Measurements from ENCODE around the gene TTC9C. TPM values are rescaled to one million over a fixed set of nuclear protein-coding genes. Genes with fewer than 3 reads are reported as not detected.

Gene TTC9C
- total RNA-seq, 2 experiments from 2014 or later = 40.8 to 54.1 TPM

DNA sequence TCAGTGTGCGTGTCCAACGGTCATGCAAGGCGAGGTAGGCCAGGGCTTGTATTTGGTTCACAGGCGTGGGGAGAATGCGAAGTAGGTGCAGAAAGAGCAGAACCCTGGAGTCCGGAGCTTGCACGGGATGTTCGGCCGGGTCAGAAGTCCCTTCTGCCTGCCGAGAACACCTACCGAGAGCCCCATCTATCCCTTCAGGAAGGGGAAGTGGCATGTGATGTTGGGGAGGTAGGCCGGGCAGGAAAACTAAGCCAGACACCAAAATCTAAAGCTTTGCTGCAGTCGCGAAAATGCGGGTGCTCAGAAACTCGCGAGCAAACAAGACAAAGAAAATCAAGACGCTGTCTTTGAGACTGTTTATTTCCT lies 42.5 kb downstream of the TTC9C start:
- peak overlapping the region; percentile 85 for H3K4me3 Mint-ChIP-seq
- DNase-seq = peak; percentile 43
- H3K27me3 Mint-ChIP-seq = no peaks in the 10 kb centered on the region
- H3K36me3 Mint-ChIP-seq (ENCODE audit: low read depth) = peaks cover 18% of the 10 kb centered on the region
- CTCF ChIA-PET = interaction anchor here (0.8 to 10.7 kb wide), 5 partner anchors 8 to 112 kb away, joined by 3 to 75 read pairs (median 4); partner anchors contain the start of genes TMEM179B and ZBTB3
- no peak for ATAC-seq
- H3K4me1 Mint-ChIP-seq = peaks cover 26% of the 10 kb centered on the region
- H3K9me3 Mint-ChIP-seq (ENCODE audit: low read depth) = no peaks in the 10 kb centered on the region
- peak overlapping the region; percentile 89 for H3K27ac Mint-ChIP-seq
- intact Hi-C loops (cut with DNase I, micrococcal nuclease) = loop anchor here (1.0 to 2.0 kb wide), 14 partner anchors 9 to 179 kb away; partner anchors contain the start of genes POLR2G (in 2 of the 2), TMEM179B (in 2 of the 2), ZBTB3 (in 2 of the 2) and HNRNPUL2 (in 1 of the 2)
- POLR2A ChIA-PET = interaction anchor here (0.6 to 3.1 kb wide), 8 partner anchors 9 to 111 kb away, joined by 3 to 19 read pairs (median 5); partner anchors contain the start of genes C11orf98, CSKMT, HNRNPUL2 and POLR2G

DNA sequence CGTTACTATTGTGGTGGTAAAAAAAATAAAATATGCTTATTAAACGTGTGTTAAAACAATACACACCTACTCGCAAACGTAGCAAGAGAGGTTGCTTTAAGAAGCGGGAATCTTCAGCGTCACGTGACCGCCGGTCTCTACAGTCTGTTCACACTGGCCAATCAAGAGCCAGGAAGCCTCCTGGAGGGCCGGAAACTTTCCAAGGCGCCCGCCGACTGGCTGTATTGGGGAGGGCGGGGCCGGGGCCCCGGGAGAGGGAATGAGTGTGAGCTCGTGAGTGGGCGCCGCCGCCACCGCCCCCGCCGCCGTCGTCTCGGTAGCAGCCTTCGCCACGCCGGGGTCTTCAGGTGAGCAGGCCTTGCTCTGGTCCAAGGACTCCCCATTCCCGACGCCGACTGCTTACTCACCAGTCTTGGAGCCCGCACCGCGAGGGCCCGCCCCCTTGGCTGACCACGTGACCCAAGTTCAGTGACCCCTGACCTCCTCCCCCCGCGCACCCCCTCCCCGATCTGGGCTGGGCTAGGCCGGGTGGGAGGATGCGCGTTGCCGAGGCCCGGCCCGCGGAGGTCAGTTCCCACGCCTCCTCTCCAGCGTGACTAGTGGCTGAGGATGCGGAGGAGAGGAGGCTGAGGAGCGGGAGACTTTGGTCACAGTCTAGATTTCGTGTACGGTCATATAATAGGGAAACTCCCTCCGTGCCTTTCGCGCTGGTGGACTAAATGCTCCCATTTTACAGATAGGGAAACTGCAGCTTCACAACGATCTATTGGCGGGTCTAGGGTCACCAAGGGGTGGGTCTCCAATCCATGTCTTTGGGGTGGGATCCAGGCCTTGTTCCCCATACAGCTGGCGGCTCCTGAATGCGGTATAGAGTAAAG lies 43.1 kb downstream of the TTC9C start, which contains the start of gene TAF6L:
Gene TAF6L, plus strand, starts transcription at position 253 of the 878 bp plus-strand sequence. CDS start 4,388 bp downstream, outside the sequence.
- no peaks in the 10 kb centered on the region for H3K9me3 Mint-ChIP-seq (ENCODE audit: low read depth)
- no peaks in the 10 kb centered on the region for H3K27me3 Mint-ChIP-seq
- ATAC-seq (peak; percentile 87), DNase-seq (peak; percentile 98)
- peaks cover 26% of the 10 kb centered on the region for H3K4me1 Mint-ChIP-seq
- POLR2A ChIA-PET = interaction anchor here (0.6 to 3.1 kb wide), 9 partner anchors 10 to 110 kb away, joined by 3 to 19 read pairs (median 5); partner anchors contain the start of genes C11orf98, CSKMT, HNRNPUL2 and POLR2G
- peak within 1 kb of the TSS; percentile 85 for H3K4me3 Mint-ChIP-seq
- CTCF ChIA-PET = interaction anchor here (0.7 to 10.7 kb wide), 9 partner anchors 8 to 197 kb away, joined by 3 to 75 read pairs (median 4); partner anchors contain the start of genes TMEM179B and ZBTB3
- peak within 1 kb of the TSS; percentile 89 for H3K27ac Mint-ChIP-seq
- peaks cover 19% of the 10 kb centered on the region for H3K36me3 Mint-ChIP-seq (ENCODE audit: low read depth)
- intact Hi-C loops (cut with DNase I, micrococcal nuclease) = loop anchor here (1.0 to 2.0 kb wide), 14 partner anchors 10 to 180 kb away; partner anchors contain the start of genes POLR2G (in 2 of the 2), TMEM179B (in 2 of the 2), ZBTB3 (in 2 of the 2) and HNRNPUL2 (in 1 of the 2)

DNA sequence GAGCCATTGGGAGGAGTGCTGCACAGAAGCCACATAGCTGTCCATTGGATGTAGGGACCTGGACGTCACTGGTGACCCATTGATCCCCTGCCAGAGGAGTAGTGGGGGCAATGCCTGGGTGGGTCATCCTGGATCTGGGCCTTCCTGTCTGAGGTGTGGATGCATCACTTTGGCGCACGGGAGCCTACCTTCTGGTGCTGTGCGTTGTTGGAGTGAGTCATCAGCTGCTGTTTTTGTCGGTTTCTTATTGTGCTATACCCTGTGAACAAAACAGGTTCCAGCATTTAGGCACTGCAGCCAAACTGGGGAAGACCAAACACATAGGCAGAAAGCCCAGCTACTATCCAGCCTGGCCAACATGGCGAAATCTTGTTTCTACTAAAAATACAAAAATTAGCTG lies 46.1 kb downstream of the TTC9C start:
- no peaks in the 10 kb centered on the region for H3K27me3 Mint-ChIP-seq
- H3K36me3 Mint-ChIP-seq (ENCODE audit: low read depth) = peaks cover 31% of the 10 kb centered on the region
- no peak overlapping the region for H3K27ac Mint-ChIP-seq
- DNase-seq (no peak), ATAC-seq (no peak)
- no peak overlapping the region for H3K4me3 Mint-ChIP-seq
- H3K9me3 Mint-ChIP-seq (ENCODE audit: low read depth) = no peaks in the 10 kb centered on the region
- intact Hi-C loops (cut with DNase I, micrococcal nuclease) = no loop called here
- ChIA-PET CTCF (interaction anchor here (0.7 to 10.7 kb wide), 4 partner anchors 9 to 231 kb away, joined by 3 to 75 read pairs (median 4); partner anchors contain the start of genes POLR2G and TMEM179B), POLR2A (interaction anchor here (1.4 to 1.7 kb wide), 2 partner anchors 21 to 67 kb away, joined by 4 to 9 read pairs; partner anchors contain the start of gene ZBTB3)
- peaks cover 39% of the 10 kb centered on the region for H3K4me1 Mint-ChIP-seq

DNA sequence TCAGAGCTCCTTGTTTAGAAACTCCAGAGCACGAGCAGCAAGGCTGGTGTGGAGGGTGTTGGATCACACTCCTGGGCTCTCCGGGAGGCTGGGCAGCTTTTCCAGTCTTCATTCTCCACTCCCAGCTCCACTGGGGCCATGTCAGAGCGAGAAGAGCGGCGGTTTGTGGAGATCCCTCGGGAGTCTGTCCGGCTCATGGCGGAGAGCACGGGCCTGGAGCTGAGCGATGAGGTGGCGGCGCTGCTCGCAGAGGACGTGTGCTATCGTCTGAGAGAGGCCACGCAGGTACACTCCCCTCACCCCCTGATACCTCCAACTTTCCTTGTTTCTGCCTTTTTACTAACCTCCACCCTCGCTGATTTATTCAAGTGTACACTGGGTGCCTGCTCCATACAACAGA lies 47.4 kb downstream of the TTC9C start:
- DNase-seq (no peak), ATAC-seq (no peak)
- POLR2A ChIA-PET = interaction anchor here (1.7 kb wide), 1 partner anchor 65 kb away, joined by 9 read pairs; no protein-coding TSS in a partner anchor
- no peak overlapping the region for H3K4me3 Mint-ChIP-seq
- intact Hi-C loops (cut with DNase I, micrococcal nuclease) = no loop called here
- CTCF ChIA-PET = interaction anchor here (0.8 to 10.7 kb wide), 3 partner anchors 8 to 25 kb away, joined by 3 to 75 read pairs (median 3); partner anchors contain the start of gene TMEM179B
- H3K27me3 Mint-ChIP-seq = no peaks in the 10 kb centered on the region
- H3K36me3 Mint-ChIP-seq (ENCODE audit: low read depth) = peaks cover 26% of the 10 kb centered on the region
- H3K4me1 Mint-ChIP-seq = peaks cover 28% of the 10 kb centered on the region
- no peaks in the 10 kb centered on the region for H3K9me3 Mint-ChIP-seq (ENCODE audit: low read depth)
- peak overlapping the region; percentile 24 for H3K27ac Mint-ChIP-seq

DNA sequence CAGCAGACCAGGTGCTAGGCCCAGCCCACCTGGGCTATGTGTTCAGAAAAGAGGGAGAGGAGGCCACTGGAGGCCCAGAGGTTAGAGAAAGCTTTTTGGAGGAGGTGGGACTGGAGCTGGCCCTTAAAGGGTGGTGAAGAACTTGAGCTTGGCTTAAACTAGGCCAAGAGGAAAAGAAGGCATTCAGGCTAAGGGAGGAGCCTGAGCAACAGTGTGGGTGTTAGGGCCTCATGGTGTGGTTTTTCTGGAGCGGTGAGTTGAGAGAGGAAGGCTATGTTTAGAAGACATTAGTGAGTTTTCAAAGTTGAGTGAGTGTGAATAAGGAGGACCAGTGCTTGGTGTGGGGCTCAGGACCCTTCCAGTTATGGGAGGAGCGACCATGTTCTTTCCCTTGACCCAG lies 49.1 kb downstream of the TTC9C start:
- intact Hi-C loops (cut with DNase I, micrococcal nuclease) = no loop called here
- H3K27me3 Mint-ChIP-seq = no peaks in the 10 kb centered on the region
- H3K27ac Mint-ChIP-seq = peak overlapping the region; percentile 75
- H3K4me1 Mint-ChIP-seq = peaks cover 21% of the 10 kb centered on the region
- H3K36me3 Mint-ChIP-seq (ENCODE audit: low read depth) = peaks cover 26% of the 10 kb centered on the region
- CTCF ChIA-PET = interaction anchor here (10.7 kb wide), 1 partner anchor 10 kb away, joined by 75 read pairs; the partner anchor contains the start of gene TMEM179B
- DNase-seq (peak; percentile 26), ATAC-seq (peak; percentile 76)
- H3K4me3 Mint-ChIP-seq = no peak overlapping the region
- H3K9me3 Mint-ChIP-seq (ENCODE audit: low read depth) = no peaks in the 10 kb centered on the region
- POLR2A ChIA-PET = no interaction called here

DNA sequence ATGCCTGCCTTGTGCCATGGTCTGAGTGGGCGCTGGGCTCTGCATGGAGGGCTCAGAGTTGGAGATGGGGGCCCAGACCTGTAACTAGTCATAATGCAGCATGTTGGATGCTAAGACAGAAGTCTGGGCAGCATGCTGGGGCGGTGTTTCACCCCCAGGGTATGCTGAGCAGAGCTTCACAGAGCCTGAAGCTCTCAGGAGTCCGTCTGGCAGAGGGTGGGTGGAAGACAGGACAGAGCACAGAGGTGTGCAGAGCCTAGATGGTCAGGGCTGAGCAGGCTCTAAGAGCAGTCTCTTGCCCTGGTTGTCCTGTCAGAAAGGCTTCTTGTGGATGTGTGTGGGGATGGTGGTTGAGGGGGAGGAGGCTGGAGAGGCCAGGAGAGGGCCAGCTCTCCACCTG lies 50.2 kb downstream of the TTC9C start:
- Mint-ChIP-seq H3K4me1 (peaks cover 21% of the 10 kb centered on the region), H3K9me3 (ENCODE audit: low read depth) (no peaks in the 10 kb centered on the region), H3K27me3 (no peaks in the 10 kb centered on the region), H3K27ac (peak overlapping the region; percentile 15), H3K36me3 (ENCODE audit: low read depth) (peaks cover 28% of the 10 kb centered on the region), H3K4me3 (no peak overlapping the region)
- POLR2A ChIA-PET = no interaction called here
- CTCF ChIA-PET = interaction anchor here (1.1 kb wide), 1 partner anchor 99 kb away, joined by 3 read pairs; no protein-coding TSS in a partner anchor
- DNase-seq (no peak), ATAC-seq (no peak)
- intact Hi-C loops (cut with DNase I, micrococcal nuclease) = no loop called here

DNA sequence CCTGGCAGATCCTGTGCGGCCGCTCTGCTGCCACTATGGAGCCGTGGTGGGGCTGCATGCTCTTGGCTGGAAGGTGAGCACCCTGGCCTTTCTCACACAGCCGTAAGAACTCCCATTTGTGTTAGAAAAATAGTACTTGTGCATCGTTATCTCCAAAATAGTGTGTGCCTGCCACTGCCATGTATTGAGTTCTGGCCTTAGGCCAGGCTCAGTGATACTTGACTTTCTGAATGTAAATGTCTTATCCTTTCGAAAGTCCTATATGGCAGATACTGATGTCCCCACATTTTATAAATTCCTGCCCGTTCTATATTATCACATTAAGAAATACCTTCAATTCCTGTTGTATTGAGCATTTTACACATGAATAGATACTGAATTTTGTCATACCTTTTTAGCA lies 54.5 kb downstream of the TTC9C start:
- ChIA-PET CTCF (interaction anchor here (1.0 kb wide), 1 partner anchor 8 kb away, joined by 3 read pairs; no protein-coding TSS in a partner anchor), POLR2A (no interaction called here)
- intact Hi-C loops (cut with DNase I, micrococcal nuclease) = no loop called here
- H3K27me3 Mint-ChIP-seq = no peaks in the 10 kb centered on the region
- no peak overlapping the region for H3K4me3 Mint-ChIP-seq
- H3K9me3 Mint-ChIP-seq (ENCODE audit: low read depth) = no peaks in the 10 kb centered on the region
- DNase-seq (no peak), ATAC-seq (no peak)
- H3K4me1 Mint-ChIP-seq = peaks cover 17% of the 10 kb centered on the region
- no peak overlapping the region for H3K27ac Mint-ChIP-seq
- peaks cover 17% of the 10 kb centered on the region for H3K36me3 Mint-ChIP-seq (ENCODE audit: low read depth)

DNA sequence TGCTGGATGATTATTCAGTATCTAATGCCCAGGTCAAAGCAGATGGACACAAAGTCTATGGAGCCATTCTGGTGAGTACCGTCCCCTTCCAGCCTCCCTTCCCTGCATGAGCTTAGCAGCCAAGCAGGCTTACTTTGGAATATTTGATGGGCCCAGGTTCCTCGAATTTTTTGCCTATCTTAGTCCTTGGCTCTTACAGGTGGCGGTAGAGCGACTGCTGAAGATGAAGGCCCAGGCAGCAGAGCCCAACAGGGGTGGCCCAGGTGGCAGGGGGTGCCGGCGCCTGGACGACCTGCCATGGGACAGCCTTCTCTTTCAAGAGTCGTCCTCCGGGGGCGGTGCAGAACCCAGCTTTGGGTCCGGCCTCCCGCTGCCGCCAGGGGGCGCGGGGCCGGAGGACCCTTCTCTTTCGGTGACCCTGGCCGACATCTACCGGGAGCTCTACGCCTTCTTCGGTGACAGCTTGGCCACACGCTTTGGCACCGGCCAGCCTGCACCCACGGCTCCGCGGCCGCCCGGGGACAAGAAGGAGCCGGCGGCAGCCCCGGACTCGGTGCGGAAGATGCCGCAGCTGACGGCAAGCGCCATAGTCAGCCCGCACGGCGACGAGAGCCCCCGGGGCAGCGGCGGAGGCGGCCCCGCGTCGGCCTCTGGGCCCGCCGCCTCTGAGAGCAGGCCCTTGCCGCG lies 58.2 kb downstream of the TTC9C start:
- Mint-ChIP-seq H3K27ac (peak overlapping the region; percentile 90), H3K27me3 (no peaks in the 10 kb centered on the region), H3K36me3 (ENCODE audit: low read depth) (peaks cover 39% of the 10 kb centered on the region), H3K4me3 (peak overlapping the region; percentile 90), H3K9me3 (ENCODE audit: low read depth) (no peaks in the 10 kb centered on the region), H3K4me1 (peaks cover 39% of the 10 kb centered on the region)
- ATAC-seq (peak; percentile 70), DNase-seq (peak; percentile 92)
- CTCF ChIA-PET = interaction anchor here (0.6 to 6.1 kb wide), 42 partner anchors 10 to 213 kb away, joined by 3 to 75 read pairs (median 4); partner anchors contain the start of genes C11orf98, CSKMT, EEF1G and HNRNPUL2
- POLR2A ChIA-PET = interaction anchor here (0.6 to 3.5 kb wide), 19 partner anchors 10 to 195 kb away, joined by 3 to 52 read pairs (median 5); partner anchors contain the start of genes SLC3A2, STX5, TAF6L and TEX54
- intact Hi-C loops (cut with DNase I, micrococcal nuclease) = loop anchor here (1.0 to 5.0 kb wide), 15 partner anchors 15 to 95 kb away; partner anchors contain the start of genes HNRNPUL2 (in 2 of the 2), NXF1 (in 2 of the 2), POLR2G (in 2 of the 2) and TAF6L (in 2 of the 2)

DNA sequence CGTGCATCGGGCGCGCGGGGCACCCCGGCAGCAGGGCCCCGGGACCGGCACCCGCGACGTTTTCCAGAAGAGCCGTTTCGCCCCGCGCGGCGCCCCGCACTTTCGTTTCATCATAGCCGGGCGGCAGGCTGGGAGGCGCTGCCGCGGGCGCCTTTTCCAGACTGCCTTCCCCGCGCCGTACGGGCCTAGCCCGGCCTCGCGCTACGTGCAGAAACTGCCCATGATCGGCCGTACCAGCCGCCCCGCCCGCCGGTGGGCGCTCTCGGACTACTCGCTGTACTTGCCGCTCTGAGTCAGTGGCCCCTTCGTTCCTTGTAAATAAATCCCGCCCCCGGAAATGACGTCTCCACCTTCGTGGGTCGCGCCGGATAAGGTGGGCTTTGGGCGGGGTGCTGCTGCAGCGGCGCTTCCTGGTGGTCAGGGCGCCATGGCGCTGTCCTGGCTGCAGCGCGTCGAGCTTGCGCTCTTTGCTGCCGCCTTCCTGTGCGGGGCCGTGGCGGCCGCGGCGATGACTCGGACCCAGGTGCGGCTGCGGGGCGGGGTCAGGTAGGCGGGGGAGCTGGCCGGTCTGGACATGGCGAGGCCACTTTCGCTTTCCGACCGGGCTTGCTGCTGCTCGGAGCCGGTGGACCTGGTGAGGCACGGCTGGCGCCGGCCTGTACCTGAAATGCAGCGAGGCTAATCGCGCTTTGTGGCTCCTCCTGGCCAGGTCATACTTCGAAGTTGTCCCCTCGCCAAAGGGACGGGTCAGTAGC lies 58.9 kb downstream of the TTC9C start, which contains the start of gene TMEM179B:
Gene TMEM179B, plus strand, starts transcription at position 398 of the 755 bp plus-strand sequence. Its CDS starts 30 bp downstream, at position 428.
- peak; percentile 63 for ATAC-seq
- CTCF ChIA-PET = interaction anchor here (0.6 to 6.1 kb wide), 38 partner anchors 9 to 185 kb away, joined by 3 to 75 read pairs (median 4); partner anchors contain the start of genes C11orf98, CSKMT, HNRNPUL2 and MTA2

More for the DNA sequence above, 58.9 kb downstream of the TTC9C start, which contains the start of gene TMEM179B:
- Mint-ChIP-seq H3K4me3 (peak within 1 kb of the TSS; percentile 90), H3K4me1 (peaks cover 42% of the 10 kb centered on the region), H3K9me3 (ENCODE audit: low read depth) (no peaks in the 10 kb centered on the region), H3K27ac (peak within 1 kb of the TSS; percentile 95), H3K27me3 (no peaks in the 10 kb centered on the region), H3K36me3 (ENCODE audit: low read depth) (peaks cover 46% of the 10 kb centered on the region)
- peak; percentile 99 for DNase-seq
- POLR2A ChIA-PET = interaction anchor here (0.5 to 3.5 kb wide), 20 partner anchors 10 to 196 kb away, joined by 3 to 52 read pairs (median 6); partner anchors contain the start of genes HNRNPUL2, SLC3A2, STX5 and TAF6L
- intact Hi-C loops (cut with DNase I, micrococcal nuclease) = loop anchor here (1.0 to 5.0 kb wide), 14 partner anchors 16 to 94 kb away; partner anchors contain the start of genes HNRNPUL2 (in 2 of the 2), NXF1 (in 2 of the 2), POLR2G (in 2 of the 2) and TAF6L (in 2 of the 2)
